Measurements from ENCODE around the gene MAPK11. TPM values are rescaled to one million over a fixed set of nuclear protein-coding genes. Genes with fewer than 3 reads are reported as not detected.

Gene MAPK11
- total and polyA plus RNA-seq, 9 donors: 0.92 to 31.6 (median 12.0) TPM

- H3K4me3 ChIP-seq: peak within 1 kb of the TSS; percentile 76
- no peaks in the 10 kb centered on the region for H3K9me3 ChIP-seq
- 0 to 1% (median 0%) methylated on average over 23 to 100 of the region's 105 CpGs for WGBS, 3 donors
- TF ChIP-seq EP300 (IDR thresholded peaks at IDR 0.05): no peak
- peak; percentile 56 for TF ChIP-seq POLR2A (IDR thresholded peaks at IDR 0.05)
- TF ChIP-seq CTCF (IDR thresholded peaks at IDR 0.05): peak in 1 of 3 donors; percentile 25
- DNase-seq: peak; percentile 81 to 89 (median 87)
- intact Hi-C loops (cut with DNase I): no loop called here
- peak within 1 kb of the TSS; percentile 91 to 92 for H3K27ac ChIP-seq
- H3K4me1 ChIP-seq (ENCODE audit: insufficient read depth): peaks cover 42% of the 10 kb centered on the region
- no peaks in the 10 kb centered on the region for H3K36me3 ChIP-seq
- H3K27me3 ChIP-seq: no peaks in the 10 kb centered on the region
Observed at GRCh38 chr22:50306753-50307749, 36.9 kb upstream of the MAPK11 start, which contains the start of gene PLXNB2. Gene PLXNB2, minus strand, starts transcription at chr22:50307646. Its CDS starts 17,062 bp downstream, at chr22:50290584.

- intact Hi-C loops (cut with DNase I): no loop called here
- Histone ChIP-seq H3K27ac (peak overlapping the region; percentile 91 to 92), H3K4me3 (peak overlapping the region; percentile 76), H3K4me1 (ENCODE audit: insufficient read depth) (peaks cover 52% of the 10 kb centered on the region), H3K36me3 (no peaks in the 10 kb centered on the region), H3K9me3 (no peaks in the 10 kb centered on the region), H3K27me3 (no peaks in the 10 kb centered on the region)
- DNase-seq: peak; percentile 86 to 91 (median 89)
- TF ChIP-seq POLR2A (IDR thresholded peaks at IDR 0.05): no peak
- TF ChIP-seq EP300 (IDR thresholded peaks at IDR 0.05): no peak
- no peak for TF ChIP-seq CTCF (IDR thresholded peaks at IDR 0.05)
- 0 to 2% (median 0%) methylated on average over 20 to 21 of the region's 21 CpGs for WGBS, 3 donors
Observed at GRCh38 chr22:50305923-50306566, 35.9 kb upstream of the MAPK11 start.

GRCh38 chr22:50305393-50305922 lies 35.3 kb upstream of the MAPK11 start:
- Histone ChIP-seq H3K4me1 (ENCODE audit: insufficient read depth) (peaks cover 58% of the 10 kb centered on the region), H3K27ac (peak overlapping the region; percentile 37 to 91), H3K4me3 (peak overlapping the region; percentile 76), H3K9me3 (no peaks in the 10 kb centered on the region), H3K36me3 (no peaks in the 10 kb centered on the region), H3K27me3 (no peaks in the 10 kb centered on the region)
- TF ChIP-seq CTCF (IDR thresholded peaks at IDR 0.05) (no peak), EP300 (IDR thresholded peaks at IDR 0.05) (no peak), POLR2A (IDR thresholded peaks at IDR 0.05) (no peak)
- DNase-seq: peak in 1 of 5 donors; percentile 68
- 19 to 34% (median 24%) methylated on average over 10 to 14 of the region's 14 CpGs for WGBS, 3 donors
- intact Hi-C loops (cut with DNase I): no loop called here

Data from ovary (tissue), 9 donors.